ENCODE measurements around the gene OR6C3.

DNA sequence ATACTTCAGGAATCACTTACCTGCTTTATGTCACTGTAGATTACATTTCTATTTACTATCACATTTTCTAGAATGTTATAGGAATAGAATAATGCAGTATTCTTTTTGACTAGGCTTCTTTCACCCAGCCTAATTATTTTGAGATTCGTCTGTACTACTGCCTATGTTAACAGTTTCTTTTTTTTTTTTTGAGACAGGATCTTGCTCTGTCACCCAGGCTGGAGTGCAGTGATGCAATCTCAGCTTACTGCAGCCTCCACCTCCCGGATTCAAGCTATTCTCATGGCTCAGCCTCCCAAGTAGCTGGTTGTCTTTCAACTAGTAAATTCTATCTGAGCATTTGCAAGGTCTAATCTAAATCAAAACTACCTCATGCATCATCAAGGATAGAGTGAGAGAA lies 40.5 kb upstream of the OR6C3 start:
- TF ChIP-seq CTCF (IDR thresholded peaks at IDR 0.05; ENCODE audit: poor library complexity): no peak
- TF ChIP-seq EZH2 (IDR thresholded peaks at IDR 0.05; ENCODE audit: borderline replicate concordance): no peak
- no peak for TF ChIP-seq EZH2phosphoT487 (IDR thresholded peaks at IDR 0.05; ENCODE audit: low read depth, severe bottlenecking, unreplicated experiment)
